Cardiac fibroblast (primary cell): ENCODE results near the gene ANKRD40.

Experiments used
- DNase-seq, 2 donors: peaks; one replicate each; pipeline versions ENCODE4 v3.0.0 to v3.0.0-alpha.2; 2010; ENCODE audit warnings: low read depth in 2 of 2
- H3K4me3 ChIP-seq, 2 donors: replicated peaks in 1 of 2; 1 replicate in 1 of 2; 2 replicates in 1 of 2; pipeline ENCODE4 v1.5.1; 2011; ENCODE audit warnings: low read depth in 2 of 2, low read length in 2 of 2, mild to moderate bottlenecking in 2 of 2, moderate library complexity in 1 of 2
- TF ChIP-seq, protein P1 (sequence below): IDR thresholded peaks from one replicate; pipeline ENCODE4 v1.5.1; 2011; ENCODE audit warnings: low read depth, mild to moderate bottlenecking, low read length, inconsistent platforms

The ANKRD40 gene

DNA sequence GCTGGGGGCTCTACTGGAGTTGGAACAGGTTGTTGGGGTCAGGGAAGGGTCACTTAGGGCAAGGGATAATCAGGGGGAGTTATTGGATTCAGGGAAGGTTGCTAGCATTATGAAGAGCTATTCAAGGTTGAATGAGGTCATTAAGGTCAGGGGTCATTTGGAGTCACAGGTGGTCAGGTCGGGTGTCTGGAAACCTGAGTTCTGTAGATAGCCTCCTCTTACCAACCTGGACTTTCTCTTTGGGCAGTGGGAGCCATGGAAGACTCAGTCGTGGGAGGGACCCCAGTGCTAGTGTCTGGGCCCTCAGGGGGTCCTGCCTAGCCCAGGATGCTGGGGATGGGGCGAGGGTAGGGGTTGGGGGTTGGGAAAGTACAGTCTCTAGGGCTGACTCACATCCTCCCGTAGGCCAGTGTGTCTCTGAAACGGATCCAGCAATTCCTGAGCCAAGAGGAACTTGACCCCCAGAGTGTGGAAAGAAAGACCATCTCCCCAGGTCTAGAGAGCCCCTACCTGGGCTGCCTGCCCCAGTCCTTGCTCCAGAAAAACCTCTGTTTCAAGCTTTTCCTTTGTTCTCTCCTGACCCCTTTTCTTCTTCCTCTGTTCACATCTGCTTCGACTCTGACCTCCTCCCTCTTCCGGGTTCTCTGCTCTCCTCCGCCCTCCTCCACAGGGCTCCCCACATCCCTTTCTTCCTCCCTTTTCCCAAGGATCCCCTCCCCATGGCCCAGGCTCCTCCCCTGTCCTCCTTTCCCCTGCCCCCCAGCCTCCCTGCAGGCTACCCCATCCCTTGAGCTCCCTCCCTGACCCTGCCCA lies 39.5 kb downstream of the ANKRD40 start:
- peak; percentile 58 to 59 for DNase-seq
- TF ChIP-seq, protein P1, sequence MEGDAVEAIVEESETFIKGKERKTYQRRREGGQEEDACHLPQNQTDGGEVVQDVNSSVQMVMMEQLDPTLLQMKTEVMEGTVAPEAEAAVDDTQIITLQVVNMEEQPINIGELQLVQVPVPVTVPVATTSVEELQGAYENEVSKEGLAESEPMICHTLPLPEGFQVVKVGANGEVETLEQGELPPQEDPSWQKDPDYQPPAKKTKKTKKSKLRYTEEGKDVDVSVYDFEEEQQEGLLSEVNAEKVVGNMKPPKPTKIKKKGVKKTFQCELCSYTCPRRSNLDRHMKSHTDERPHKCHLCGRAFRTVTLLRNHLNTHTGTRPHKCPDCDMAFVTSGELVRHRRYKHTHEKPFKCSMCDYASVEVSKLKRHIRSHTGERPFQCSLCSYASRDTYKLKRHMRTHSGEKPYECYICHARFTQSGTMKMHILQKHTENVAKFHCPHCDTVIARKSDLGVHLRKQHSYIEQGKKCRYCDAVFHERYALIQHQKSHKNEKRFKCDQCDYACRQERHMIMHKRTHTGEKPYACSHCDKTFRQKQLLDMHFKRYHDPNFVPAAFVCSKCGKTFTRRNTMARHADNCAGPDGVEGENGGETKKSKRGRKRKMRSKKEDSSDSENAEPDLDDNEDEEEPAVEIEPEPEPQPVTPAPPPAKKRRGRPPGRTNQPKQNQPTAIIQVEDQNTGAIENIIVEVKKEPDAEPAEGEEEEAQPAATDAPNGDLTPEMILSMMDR = no peak
- no peak overlapping the region for H3K4me3 ChIP-seq

DNA sequence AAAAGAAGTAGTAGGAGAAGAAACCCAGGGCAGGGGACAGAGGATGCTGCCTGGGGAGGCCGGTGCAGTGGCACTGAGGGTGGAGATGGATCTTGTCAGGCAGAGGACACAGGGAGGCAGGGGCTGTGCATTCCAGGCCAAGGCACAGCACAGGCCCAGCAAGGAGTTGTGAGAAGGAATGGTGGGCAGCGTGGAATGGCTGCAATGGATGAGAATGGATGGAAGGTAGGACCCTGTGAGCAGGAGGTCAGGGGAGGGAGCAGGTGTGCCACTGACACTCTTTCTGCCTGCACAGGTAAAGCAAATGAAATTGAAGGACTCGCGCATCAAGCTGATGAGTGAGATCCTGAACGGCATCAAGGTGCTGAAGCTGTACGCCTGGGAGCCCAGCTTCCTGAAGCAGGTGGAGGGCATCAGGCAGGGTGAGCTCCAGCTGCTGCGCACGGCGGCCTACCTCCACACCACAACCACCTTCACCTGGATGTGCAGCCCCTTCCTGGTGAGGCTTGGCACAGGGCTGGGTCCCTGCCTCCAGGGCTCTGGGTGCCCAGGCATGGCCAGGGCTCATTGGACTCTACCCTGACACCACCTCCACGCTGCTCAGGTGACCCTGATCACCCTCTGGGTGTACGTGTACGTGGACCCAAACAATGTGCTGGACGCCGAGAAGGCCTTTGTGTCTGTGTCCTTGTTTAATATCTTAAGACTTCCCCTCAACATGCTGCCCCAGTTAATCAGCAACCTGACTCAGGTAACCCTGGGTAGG lies 40.3 kb downstream of the ANKRD40 start:
- no peak overlapping the region for H3K4me3 ChIP-seq
- TF ChIP-seq, protein P1 = no peak
- DNase-seq = no peak

DNA sequence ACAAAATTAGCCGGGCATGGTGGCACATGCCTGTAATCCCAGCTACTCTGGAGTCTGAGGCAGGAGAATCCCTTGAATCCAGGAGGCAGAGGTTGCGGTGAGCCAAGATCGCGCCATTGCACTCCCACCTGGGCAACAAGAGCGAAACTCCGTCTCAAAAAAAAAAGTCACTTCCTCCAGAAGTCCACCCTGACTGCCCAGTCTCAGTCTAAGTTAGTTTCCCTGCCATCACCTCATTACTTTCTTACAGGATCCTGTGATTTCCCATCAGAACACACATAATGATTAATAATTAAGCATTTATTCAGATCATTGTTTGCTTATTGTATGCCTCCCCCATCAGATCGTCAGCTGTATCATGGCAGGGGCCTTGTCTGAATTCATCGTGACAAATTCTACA lies 41.4 kb downstream of the ANKRD40 start:
- DNase-seq = no peak
- H3K4me3 ChIP-seq = no peak overlapping the region
- TF ChIP-seq, protein P1 = no peak

DNA sequence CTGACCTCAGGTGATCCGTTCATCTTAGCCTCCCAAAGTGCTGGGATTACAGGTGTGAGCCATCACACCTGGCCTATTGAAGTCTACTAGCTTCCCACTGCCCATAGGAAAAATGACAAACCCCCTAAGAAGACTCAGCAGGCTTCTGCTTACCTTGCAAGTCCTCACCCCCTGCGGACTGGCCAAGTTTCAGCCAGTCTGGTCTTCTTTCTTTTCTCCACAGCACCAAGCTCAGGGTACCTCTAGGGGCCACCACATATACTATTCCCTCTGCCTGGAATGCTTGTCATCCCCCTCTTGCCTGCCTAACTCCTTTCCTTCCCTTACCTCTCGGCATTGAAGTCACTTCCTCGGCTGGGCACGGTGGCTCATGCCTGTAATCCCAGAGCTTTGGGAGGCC lies 41.9 kb downstream of the ANKRD40 start:
- TF ChIP-seq, protein P1 = no peak

DNA sequence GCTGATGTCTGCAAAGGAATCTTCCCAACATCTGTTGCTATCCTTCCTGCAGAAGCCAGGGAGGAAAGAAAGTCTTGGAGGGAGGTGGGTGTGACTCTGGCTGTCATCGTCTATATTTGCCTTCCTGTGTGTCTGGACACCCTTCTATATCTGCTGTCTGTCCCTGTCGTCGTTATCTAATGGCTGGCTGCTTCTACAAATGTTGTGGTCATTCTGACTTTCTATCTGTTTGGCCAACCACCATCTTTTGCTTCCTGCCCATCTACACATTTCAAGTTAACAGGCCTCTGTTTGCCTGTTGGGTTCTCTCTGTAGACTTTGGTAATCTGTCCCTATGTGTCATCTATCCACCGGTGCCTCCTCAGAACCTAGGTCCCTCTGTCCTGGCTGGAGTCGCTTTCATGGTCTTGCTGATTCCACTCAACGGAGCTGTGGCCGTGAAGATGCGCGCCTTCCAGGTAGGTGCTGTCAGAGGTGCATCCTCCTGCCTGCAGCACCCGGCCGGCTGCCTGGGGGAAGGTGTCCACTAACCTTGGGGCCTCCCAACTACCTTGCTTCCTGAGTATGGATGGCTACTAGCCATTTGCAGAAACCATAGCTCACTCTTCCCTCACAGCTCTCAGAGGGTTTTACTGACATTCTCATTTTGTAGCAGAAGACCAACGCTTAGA lies 42.8 kb downstream of the ANKRD40 start:
- TF ChIP-seq, protein P1 = no peak
- DNase-seq = no peak
- H3K4me3 ChIP-seq = no peak overlapping the region

More for the DNA sequence above, 41.9 kb downstream of the ANKRD40 start:
- DNase-seq = no peak
- no peak overlapping the region for H3K4me3 ChIP-seq

DNA sequence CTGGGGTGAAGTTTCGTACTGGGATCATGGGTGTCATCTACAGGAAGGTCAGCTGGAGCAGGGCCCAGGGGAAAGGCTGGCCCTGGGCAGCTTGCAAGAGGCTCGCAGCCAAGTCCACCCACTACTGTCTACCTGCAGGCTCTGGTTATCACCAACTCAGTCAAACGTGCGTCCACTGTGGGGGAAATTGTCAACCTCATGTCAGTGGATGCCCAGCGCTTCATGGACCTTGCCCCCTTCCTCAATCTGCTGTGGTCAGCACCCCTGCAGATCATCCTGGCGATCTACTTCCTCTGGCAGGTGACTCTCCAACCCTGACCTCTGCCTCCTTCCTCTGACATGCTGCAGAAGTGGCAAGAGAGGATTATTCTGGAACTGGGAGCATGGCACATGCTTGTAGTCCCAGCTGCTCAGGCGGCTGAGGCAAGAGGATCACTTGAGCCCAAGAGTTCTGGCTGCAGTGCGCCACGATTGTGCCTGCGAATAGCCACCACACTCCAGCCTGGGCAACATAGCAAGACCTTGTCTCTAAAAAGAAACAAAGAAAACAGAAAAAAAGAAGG lies 43.8 kb downstream of the ANKRD40 start:
- TF ChIP-seq, protein P1 = no peak
- H3K4me3 ChIP-seq = no peak overlapping the region
- no peak for DNase-seq
